SIG-M5 (cell line): ENCODE measurements around the gene GRIK3.

Source experiments
- DNase-seq: peaks from one replicate; lab custom pipeline; 2025; lab: John Stamatoyannopoulos, UW

The GRIK3 gene

GRCh38 chr1:36981126-36981525 lies 53.2 kb downstream of the GRIK3 start:
- DNase-seq: no peak

- no peak for DNase-seq
Measured at GRCh38 chr1:36977731-36978406, 56.4 kb downstream of the GRIK3 start.

DNA sequence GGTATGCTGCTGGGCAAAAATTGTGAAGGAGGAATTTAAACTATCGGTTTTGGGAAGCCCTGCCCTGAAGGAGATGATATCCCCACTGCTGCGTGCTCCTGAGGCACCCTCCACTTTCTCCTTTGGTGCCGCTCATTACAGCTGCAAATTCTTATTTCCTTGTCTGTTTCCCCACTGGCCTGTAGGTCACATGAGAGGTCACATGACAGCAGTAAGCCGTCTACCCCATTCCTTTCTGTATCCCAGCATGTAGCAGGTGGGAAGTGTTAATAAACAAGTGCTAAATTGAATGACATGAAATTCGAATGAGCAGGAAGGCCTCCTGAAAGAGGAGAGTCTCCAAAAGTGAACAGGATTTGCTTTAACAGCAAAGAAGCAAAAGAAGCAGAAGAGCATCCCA lies 58.7 kb downstream of the GRIK3 start:
- DNase-seq: no peak

GRCh38 chr1:36973056-36973455 lies 61.3 kb downstream of the GRIK3 start:
- no peak for DNase-seq

- no peak for DNase-seq
Measured at GRCh38 chr1:36971852-36972618, 62.3 kb downstream of the GRIK3 start.

GRCh38 chr1:36968730-36969129 lies 65.6 kb downstream of the GRIK3 start:
- no peak for DNase-seq

DNA sequence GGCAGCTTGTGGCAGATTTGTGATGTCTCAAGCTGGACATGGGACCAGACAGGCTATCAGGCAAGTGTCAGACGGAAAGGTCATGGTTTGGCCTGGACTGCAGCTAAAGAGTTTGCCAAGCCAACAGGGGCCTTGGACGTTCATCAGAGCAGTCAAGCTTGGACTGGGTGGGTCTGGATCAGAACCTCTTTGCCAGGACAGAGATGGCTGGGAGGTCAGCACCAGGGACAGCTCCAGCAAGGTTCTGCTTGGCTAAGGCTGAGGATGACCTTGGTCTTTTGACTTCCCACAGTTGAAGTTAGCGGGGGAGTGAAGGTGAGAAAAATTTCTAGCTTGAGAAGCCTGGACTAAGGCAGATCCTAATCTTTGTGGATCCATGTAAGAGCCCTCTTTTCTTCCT lies 68.1 kb downstream of the GRIK3 start:
- DNase-seq: no peak

DNA sequence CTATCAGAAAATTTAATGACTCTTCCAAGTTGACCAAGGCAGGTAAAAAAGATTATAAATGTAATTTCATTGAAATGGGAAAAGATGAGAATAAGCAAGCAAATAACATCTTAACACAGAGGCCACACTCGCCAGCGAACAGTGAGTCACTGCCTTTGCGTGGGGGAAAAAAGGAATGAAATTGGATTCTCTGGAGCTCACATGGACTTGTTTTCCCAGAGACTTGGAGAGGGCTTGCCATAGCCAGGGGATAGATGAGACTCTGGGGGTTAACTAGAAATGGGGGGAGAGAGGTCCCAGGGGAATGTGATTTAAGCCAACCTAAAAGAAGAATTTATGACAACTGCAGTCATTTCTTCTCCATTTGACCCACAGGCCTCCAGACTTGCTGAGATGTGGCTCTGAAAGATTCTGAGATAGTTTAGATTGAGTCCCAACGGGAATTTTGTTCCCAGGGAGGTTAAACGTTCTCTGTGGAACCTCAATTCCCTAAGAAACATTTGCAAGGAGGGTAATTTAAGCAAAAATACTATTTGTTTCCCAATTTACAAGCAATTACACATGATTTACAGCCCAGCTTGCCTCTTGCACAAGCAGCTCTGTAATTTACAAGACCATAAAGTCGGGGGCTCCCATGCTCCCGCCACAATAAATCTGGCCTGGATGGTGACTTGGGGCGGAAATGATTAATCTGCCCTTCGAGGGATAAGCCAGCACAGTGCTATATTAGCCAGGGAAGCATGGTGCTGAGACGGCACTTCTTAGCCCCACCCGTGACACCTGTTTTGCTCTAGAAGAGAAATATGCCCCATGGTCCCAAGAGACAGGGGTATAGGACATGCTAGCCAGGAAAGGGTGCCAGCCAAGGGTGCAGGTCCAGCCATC lies 68.8 kb downstream of the GRIK3 start:
- no peak for DNase-seq

DNA sequence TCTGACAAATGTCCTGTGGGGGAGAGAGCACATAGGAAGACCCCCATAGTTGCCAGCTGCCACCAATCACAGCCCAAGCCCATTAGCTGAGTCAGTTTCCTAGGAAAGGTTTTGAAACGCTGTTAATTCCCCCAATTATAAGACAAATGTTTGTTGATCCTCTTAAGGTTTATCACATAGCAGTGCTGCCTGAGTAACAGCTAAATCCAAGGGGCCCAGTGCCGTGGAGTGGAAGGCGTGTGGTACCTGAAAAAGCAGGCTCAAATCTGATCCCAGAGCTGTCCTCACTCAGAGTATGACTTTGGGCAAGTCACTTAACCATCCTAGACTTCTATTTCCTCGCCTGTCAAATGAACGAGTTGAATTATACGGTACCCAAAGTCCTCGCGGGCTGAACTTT lies 69.5 kb downstream of the GRIK3 start:
- DNase-seq: no peak

DNA sequence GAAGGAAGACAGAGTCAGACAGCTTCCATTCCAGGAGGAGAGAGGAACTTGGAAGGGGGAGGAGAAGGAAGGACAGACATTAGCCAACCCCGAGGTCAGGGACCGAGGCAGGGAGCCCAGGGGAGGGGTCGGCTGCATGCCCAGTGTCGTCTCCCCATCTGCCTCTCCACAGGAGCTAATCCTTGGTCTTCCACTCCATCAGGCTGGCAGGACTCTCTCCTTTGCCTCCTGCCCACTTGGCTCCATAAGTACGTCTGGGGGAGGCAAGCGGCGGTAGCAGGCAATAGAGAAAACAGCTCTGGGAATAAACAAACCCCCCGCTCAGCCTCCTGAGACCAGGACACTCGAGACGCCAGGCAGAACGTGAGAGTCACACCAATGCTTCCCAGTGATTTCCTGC lies 71.3 kb downstream of the GRIK3 start:
- DNase-seq: no peak

- no peak for DNase-seq
Measured at GRCh38 chr1:36961062-36961615, 73.2 kb downstream of the GRIK3 start.

- DNase-seq: no peak
Measured at GRCh38 chr1:36956570-36956969, 77.7 kb downstream of the GRIK3 start.

DNA sequence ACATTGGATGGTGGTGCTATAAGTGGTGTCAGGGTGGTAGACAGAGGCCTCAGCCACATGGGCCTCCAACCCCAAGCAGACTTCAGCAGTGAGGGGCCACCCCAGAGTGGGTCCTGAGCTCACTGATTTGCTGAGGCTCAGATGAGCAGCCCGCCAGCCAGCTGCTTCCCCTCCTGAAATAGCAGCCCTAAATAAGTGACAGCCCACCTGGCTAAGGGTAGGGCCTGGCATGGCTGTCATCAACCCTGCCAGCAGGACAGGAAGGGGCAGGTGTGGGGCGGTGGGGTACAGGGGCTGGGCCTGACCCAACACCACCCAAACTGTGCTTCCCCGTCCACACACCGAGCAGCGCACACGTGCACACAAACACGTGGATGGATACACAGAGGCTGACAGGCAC lies 79.3 kb downstream of the GRIK3 start:
- no peak for DNase-seq

DNA sequence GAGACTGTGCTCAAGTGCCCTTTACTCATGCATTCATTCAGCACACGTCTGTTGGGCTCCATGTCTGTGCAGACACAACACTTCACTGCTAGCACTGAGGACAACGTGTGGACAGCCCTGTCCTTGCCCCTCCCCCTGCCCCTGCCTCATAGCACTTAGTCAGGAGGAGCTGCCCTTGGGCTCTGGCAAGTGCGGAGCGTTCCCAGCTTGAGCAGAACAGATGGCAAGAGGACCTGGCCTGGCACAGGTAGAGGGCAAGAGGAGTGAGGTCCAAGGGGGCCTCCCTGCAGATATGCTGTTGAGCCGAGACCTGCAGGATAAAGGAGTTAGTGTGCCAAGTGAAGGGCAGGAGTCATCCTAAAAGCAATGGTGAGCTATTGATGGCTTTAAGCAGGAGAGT lies 81.3 kb downstream of the GRIK3 start:
- DNase-seq: no peak

DNA sequence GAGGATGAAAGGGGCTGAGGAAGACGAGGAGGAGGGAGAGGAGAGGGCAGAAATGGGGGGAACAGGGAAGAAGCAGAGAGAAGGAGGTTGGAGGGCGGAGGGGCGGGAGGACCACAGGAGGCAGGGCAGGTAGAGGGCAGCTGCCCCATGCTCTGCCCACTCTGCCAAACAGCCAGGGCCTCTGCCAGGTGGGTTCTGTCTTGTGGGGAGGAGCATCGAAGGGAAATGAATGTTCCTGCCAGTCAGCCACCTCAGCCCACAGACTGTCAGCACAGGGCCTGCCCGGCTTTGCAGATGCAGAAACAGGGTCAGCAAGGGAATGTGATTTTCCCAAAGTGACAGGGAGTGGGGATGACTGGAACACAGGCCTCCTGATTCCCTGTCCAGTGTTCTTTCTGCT lies 82.6 kb downstream of the GRIK3 start:
- DNase-seq: no peak

- no peak for DNase-seq
Measured at GRCh38 chr1:36951292-36951750, 83.0 kb downstream of the GRIK3 start.

DNA sequence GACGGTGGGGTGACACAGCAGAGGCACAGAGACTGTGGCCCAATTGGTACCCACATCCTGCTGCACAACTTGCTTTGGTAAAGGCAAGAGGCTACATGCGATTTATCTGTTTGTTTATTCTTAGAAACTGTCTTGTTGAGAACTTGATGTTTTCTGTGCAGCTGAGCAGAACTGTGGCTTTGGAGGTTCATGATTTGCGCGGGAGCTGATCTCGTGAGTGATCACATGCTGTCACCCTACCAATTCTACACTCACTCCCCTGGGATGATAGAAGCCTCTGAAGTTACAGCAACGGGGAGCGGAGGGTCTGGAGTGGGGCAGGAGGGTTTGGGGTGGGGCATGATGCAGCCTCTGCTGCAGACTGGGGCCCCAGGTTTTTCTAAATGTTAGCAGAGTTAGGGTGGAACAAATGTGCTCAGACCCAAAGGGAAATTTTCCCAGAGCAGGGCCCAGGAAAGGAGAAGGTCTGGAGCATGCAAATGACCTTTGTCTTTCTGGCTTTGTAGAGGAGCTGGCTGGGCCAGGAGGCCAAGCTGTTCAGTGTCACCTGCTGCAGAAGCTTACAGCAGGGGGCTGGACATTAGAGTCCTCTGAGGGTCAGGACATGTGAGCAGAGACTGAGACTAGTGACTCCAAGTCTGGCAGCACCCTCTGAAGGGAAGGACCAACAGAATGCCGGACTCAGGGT lies 83.6 kb downstream of the GRIK3 start:
- no peak for DNase-seq

DNA sequence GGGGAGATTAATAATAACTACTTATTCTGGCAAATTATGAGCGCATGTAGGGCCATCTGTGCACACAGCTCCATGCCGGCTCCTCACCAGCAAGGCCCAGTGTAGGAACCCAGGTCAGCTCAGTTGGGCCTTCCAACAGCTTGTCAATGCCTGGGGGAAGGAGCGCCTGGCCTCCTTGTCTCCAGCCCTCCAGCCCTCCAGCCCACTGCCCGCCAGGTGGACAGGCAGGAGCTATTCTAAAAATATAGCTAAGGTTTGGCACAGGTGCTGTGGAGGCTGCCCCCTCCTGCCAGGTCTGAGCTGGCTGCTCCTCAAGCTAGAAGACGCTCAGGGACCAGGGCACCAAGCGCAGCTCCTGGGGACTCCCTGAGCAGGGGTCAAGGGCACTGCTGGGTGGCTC lies 85.7 kb downstream of the GRIK3 start:
- no peak for DNase-seq

GRCh38 chr1:36948147-36948546 lies 86.2 kb downstream of the GRIK3 start:
- no peak for DNase-seq

DNA sequence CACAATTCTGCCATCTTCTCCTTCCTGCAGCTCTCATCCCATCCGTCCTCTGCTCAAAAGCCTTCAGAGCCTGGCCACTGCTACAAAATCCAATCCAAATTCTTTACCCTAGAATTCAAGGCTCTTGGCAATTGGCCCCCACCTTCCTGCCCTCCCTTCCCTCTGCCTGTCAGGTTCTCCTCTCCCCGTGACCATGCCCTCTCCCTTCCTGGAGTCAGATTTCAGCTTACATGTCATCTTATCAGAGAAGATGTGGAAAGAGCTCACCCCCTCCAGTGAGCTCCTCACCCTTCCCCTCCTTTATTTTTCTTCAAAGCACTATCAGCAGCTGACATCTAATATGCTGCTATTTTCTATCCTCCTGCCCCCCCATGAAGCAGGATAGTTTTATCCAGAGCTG lies 86.9 kb downstream of the GRIK3 start:
- no peak for DNase-seq

DNA sequence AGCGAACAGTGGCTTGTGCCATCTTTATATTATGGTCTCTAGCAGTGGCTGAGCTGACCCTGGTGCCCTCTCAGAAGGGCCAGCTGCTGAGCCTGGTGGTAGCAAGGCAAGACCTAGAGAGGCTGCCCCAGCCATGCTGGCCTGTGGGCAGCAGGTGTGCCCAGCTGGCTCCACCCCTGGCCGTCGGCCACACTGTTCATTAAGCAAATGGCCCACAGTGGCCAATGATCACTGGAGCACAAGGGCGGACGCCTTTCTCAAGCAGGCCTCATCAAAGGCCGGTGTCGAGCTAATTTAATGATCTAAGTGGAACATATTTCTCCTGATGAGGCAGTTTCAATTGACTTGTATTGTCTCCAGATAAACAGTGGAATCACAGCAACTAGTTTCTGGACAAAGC lies 89.4 kb downstream of the GRIK3 start:
- no peak for DNase-seq

GRCh38 chr1:36942148-36942547 lies 92.2 kb downstream of the GRIK3 start:
- DNase-seq: no peak
